Measurements from ENCODE around the gene DHRSX.

GRCh38 chrX:2348211-2348610 is 152.6 kb downstream of the DHRSX start:
- TF ChIP-seq EZH2 (IDR thresholded peaks at IDR 0.05; ENCODE audit: insufficient read depth, poor library complexity, severe bottlenecking) (no peak), EZH2phosphoT487 (IDR thresholded peaks at IDR 0.05; ENCODE audit: insufficient read depth, low read depth) (no peak)

Data from GM23248 (cell line).